GM18951 (cell line): ENCODE results near the gene GSC2.

Experiments
- POLR2A ChIP-seq: IDR thresholded peaks from 4 replicates; pipeline ENCODE4 v1.6.1; 2011; ENCODE audit warnings: mild to moderate bottlenecking; ENCODE audit not compliant: insufficient read length, insufficient read depth; ENCODE audit errors: extremely low read depth
- in situ Hi-C: fragments of 300-500 bp; cut with MboI; formaldehyde crosslinking; loops from one replicate; pipeline ENCODE4 v1.12.0; 2022; ENCODE audit warnings: low sequenced_read_pairs, mixed read lengths, inconsistent platforms; ENCODE audit not compliant: unreplicated experiment

Gene GSC2

DNA sequence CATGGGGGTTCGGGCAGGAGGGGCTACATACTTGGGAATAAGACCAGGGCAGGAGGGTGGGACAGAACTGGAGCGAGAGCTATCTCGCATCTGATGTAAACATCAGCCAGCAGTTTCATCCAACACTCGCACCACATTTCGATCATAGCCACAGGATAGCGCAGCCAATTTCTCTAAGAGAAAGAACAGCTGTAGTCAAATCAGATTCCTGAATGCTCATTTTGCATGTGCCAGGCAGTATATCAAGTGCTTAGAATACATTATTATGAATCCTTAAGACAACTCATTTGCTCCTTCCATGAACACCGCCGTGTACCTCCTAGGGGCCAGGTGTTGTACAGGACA, 42.4 kb downstream of the GSC2 start:
- no peak for TF ChIP-seq POLR2A
- in situ Hi-C loops: no loop called here

DNA sequence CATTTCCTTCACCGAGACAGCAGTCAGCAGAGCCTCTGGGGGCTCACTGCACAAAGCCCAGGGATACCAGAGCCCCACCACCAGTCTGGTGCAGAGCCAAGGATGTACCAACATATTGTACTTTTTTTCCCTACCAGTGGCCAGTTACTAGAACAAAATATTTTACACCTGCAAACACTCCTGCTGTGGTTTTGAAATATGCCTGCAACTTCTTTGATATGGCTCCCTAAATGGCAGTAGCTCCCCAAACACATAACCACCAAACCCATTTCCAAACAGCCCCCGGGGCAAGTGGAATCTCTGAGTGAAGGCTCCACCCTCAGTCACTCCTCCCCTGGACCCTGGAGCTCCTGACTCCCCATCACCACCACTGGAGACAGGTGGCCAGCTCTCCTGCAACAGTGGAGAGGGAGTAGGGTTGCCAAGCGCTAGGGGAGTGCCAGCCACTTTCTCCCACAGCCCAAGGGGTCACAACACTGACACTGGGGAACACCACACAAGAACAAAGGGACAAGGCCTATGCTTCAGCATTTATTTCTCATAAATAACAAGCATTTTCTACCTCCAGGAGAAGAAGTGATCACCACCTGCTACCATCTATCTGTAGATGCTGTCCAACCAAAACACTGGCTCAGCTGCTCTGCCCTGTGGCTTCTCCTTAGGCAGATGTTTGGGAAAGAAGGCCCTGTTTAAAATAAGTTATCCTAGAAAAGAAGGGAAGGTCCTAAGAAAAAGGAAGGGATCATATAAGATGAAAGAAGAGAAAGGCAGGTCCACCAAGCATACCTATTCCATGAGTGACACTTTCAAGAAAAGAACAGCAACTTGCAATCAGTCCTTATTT, 43.0 kb downstream of the GSC2 start:
- no peak for TF ChIP-seq POLR2A
- in situ Hi-C loops: no loop called here

DNA sequence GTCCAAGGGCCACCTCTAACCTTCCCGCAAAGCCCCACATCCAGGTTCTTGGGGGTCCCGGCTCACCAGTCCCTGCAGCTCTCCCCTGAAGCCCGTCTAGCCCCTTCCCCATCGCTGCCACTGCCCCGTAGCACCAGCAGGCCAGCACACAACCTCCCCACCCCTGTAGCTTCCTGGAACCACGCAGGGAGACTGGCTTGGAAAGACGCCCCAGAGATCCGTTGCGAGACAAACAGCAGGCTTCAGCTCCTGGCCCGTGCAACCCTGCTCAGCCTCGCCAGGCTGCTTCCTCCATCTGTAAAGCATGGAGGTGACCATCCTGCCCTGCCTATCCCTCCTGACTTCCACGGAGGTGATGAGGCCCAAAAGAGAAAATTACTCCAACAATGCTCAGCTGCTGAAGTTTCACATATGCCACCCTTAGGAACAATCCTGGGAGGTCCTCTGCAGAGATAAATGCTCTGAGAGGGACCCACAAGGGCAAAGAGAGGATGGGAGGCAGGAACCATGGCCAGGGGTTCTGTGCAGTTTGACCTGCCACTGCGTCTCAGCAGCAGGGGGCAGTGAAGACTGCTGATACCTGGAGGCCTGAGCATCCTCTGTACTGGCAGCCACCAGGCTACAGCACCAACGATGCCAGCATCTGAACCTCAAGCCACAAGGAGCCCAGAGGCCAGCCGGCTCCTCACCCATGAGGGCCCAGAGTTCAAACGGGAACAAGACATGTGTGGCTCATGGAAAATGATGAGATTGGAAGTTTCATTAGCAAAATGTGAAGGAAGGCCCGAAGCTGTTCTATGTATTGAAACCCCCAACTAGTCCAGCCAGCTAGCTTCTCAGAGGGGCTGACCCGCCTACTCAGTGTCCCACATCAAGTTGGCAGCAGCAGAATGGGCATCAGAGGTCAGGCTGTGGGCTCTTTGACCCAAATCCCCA, 44.0 kb downstream of the GSC2 start:
- TF ChIP-seq POLR2A: no peak
- in situ Hi-C loops: no loop called here

DNA sequence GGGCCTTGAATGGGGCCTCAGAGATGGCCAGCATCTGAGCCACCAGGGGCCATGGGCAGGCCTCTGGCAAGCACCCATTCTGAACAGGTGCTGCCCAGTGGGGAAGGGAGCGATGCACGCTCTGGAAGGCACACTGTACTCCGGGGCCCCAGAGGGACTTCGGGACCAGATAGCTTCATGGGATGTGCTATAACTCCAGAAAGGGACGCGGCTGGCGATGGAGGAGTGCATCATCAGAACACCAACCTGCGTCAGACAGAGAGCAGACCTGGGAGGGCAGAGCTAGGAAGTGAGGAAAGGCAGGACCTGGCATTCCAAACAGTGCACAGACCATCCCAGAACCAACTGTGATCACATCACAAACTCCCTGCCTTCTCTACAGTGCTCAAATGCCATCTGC, 44.6 kb downstream of the GSC2 start:
- in situ Hi-C loops: no loop called here
- no peak for TF ChIP-seq POLR2A

DNA sequence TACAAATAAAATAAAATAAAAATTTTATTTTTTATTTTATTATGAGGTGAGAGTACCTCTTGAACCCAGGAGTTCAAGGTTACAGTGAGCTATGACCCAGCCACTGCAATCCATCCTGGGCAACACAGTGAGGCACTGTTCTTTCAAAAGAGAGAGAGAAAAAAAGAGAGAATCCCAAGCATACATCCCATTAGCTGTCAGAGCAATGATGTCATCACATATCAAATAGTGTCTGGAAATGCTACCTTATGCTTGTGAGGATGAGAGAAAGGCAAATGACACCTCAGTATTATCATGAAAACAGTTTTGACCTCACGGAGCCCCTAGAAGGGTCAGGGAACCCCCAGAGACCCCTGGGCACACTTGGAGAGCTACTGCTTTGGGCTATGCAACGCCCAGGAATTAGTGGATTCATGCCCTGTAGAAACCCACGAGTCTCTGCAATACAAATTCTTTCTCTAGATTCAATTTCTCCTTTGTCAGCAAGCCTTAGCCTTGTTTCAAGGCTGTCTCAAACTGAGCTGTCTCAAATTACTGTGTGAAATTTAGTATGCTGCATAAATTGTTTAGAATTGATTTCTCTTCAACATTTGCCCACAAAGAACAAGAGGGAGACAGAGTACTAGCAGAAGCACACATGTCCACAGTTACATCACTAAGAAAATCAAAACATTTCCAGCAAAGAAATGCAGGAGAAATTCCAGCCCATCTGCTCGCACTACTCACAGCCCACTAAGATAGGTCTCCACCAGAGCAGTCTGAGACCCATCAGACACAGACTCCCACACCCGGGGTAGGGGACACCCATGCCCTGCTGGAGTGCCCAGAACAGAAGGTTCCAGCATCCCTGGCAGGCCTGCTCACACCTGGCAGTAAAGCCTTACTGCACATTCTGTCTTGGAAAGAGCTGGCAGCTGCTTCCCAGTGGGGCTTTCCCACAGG, 45.9 kb downstream of the GSC2 start:
- in situ Hi-C loops: no loop called here
- TF ChIP-seq POLR2A: no peak

DNA sequence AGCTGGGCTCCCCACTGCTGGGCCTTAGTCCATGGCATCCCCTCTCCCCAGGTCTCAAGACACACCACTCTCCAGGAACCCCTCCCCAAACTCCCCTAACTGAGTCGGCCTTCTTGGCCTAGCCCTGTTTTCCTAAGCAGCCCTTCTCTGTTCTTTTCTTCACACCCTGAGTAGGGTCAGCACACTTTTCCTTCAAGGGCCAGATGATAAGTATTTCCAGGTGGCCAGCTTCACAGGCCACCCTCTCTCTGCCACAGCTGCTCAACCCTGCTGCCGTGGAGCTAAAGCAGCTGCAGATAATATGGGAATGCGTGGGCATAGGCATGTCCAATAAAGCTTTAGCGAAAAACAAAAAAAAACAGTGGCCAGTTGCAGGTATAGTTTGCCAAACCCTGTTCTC, 51.9 kb downstream of the GSC2 start:
- TF ChIP-seq POLR2A: no peak
- in situ Hi-C loops: no loop called here

DNA sequence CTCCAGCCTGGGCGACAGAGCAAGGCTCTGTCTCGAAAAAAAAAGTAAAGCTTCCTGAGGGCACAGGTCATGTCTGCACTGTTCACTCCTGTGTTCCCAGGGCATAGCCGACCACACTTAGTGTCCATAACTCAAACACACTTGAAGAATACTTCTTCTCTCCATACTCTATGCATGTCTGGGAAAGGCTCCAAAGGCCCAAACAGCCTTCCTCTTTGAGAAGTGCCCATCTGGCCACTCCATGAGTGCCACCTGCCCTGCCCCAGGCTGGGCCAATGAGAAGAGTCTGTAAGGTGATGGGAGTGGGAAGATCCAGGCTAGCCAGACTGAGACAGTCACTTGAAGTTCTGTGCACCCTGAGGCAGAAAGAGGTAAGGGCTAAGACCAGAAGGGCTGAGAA, 52.6 kb downstream of the GSC2 start:
- in situ Hi-C loops: no loop called here
- no peak for TF ChIP-seq POLR2A
